Stimulated activated CD4-positive, alpha-beta T cell treated with anti-CD3 and anti-CD28 coated beads, Interleukin-12 subunit alpha, Interleukin-12 subunit beta, amount 100 ng/mL, for 48 hours (primary cell): ENCODE measurements around the gene SCRT2.

Experiments
- DNase-seq, 3 donors: peaks; one replicate each; pipeline ENCODE4 v3.0.0-alpha.2; 2020; ENCODE audit warnings: low read depth in 2 of 3, low spot score in 1 of 3

SCRT2 gene

DNA sequence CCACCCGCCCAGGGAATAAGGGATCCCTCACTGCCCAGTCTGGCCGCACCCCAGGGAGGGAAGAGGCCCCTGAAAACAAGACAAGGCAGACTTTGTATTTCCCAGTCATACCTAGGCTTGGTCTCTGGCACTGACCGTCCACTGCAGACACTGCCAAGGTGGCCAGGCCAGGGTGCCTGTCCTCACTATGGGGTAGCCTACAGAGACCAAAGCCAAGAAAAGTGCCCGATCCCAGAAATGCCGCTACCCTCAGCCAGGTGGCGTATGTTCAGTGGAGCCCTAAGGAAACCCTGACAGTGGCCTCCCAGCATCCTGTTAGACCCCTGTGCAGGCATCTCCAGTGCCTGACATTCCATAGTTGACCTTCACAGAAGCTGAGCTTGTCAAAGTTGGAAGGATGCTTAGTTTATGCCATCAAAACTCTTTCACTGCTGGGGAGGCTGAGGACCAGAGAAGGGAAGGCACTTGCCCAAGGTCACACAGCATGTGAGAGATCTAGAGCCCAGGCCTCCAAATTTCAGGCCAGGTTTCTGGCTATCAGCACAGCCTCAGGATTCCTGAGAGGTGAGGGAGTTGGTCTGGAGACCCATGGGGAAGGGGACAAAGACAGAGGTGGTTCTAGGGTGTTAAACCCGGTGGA, 2.5 kb downstream of the SCRT2 start:
- DNase-seq: no peak

DNA sequence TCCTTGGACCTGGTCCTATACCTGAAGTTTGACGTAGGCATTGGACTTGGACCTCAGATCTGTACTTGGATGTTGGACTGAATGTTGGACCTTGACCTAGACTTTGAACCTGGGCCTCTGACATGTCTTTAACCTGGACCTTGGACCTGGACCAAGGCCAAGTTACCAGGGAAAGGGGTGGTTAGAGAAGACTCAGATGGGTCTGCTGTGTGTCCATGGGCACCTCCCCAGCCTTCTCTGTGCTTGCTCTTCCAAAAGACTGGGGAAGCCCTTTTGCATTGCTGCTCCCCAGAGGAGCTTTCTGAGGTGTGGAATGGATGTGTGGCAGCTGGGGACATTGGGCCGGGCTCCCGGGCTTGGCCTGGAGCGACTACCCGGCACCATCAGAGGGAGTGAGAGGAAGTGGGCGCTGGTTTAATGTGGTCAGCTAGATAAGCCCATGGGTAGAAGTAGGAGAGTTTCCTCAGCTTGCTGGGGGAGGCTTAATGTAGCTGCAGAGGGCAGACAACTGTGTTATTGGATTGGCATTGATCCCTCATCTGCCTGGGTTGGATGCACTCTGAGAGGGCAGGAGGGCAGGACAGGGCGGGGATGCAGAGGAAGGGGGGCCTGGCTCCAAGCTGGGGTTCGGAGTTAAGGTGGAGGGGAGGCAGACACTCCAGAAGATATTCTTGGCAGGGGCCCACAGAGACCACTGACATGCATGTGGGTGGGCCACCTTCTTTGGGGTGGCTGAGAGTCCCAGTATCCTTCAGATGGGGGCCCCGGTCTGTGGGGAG, 4.2 kb downstream of the SCRT2 start:
- no peak for DNase-seq

DNA sequence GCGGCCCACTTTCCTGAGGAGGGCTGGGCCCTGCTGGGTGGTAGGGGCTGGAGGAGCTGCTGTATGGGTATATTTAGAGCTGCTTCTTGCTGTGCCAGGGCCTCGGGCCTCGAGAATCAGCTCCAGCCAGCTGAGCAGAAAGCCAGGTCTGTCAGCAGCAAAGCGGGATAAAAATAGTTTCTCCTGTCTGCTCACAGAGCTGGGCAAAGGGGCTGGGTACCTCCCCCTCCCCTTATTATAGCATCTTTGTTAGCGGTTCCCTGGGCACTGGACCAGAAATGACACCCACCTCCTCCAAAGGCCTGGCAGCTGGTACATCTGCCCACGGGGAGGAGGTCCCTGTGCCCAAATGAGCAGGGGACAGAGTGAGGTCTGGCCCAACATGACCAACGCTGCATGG, 6.0 kb downstream of the SCRT2 start:
- DNase-seq: no peak

GRCh38 chr20:668638-669037, 7.0 kb downstream of the SCRT2 start:
- no peak for DNase-seq

GRCh38 chr20:668050-668449, 7.6 kb downstream of the SCRT2 start:
- DNase-seq: no peak

DNA sequence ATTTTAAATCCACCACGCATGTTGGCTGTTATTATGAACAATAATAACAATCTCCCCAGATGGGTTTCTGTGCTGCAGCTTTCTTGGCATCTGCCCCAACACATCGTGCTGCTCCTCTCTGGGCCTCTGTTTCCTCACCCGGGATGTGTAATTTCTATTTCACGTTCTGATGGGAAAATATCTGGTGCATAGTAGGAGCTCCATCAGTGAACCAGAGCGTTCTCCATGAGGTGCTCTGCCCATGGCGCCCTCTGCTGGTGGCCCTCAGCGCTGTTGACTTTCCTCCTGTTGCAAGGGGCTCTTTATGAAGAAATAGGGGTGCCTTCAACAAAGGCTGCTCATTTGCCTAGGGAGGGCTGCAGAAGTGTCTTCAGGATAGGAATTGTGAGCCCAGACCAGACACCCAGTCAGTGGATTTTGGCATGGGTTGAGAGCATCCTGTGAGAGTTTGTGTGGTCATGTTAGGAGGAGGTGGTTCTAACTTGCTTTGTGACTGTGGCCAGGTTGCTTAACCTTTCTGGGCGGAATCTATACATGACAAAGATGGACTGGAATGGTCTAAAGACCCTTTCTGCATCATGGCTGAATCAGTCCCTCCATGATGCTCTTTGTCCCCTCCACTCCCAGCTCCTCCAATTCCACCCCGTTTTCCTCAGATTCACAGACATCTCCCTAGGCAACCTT, 8.1 kb downstream of the SCRT2 start:
- peak; percentile 34 to 59 (median 41) for DNase-seq

GRCh38 chr20:666877-667276, 8.7 kb downstream of the SCRT2 start:
- no peak for DNase-seq

DNA sequence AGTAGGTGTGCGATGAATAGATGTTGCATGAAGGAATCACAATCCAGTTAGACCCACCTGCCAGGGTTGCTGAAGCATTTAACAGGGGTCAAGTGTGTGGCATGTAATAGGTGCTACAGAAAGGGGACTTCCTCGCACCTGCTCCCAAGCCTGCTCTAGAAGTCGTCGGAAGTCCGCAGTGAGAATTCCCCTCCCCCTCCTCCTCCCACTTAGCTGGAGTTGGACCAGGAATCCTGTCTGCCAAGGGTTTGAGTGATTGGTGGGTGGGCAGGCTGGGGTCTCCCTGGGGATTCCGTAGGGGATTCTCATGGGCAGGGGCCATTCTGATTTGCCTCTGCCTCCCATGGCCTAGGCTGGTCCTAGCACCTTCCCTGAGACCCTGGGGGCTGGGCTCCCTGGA, 10.3 kb downstream of the SCRT2 start:
- no peak for DNase-seq

- no peak for DNase-seq
These were observed 11.0 kb downstream of the SCRT2 start for GRCh38 chr20:664576-664975.

DNA sequence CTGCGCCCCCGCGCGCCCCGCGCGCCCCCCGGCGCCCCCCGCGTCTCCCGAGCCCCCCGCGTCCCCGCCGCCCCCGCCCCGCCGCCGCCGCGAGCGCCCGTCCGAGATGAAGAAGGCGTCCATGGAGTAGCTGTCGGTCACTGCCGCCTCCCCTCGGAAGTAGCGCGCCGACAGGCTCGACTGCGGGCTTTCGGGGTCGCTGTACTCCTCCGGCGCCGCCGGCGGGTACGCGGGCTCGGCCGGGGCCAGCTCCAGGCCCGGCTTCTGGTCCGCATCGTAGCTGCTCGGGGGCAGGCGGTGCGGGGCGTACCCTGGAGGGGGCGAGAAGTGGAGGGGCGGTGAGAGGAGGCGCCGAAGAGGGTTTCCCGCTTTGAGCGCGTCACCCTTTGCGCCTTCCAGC, 11.5 kb downstream of the SCRT2 start:
- no peak for DNase-seq

DNA sequence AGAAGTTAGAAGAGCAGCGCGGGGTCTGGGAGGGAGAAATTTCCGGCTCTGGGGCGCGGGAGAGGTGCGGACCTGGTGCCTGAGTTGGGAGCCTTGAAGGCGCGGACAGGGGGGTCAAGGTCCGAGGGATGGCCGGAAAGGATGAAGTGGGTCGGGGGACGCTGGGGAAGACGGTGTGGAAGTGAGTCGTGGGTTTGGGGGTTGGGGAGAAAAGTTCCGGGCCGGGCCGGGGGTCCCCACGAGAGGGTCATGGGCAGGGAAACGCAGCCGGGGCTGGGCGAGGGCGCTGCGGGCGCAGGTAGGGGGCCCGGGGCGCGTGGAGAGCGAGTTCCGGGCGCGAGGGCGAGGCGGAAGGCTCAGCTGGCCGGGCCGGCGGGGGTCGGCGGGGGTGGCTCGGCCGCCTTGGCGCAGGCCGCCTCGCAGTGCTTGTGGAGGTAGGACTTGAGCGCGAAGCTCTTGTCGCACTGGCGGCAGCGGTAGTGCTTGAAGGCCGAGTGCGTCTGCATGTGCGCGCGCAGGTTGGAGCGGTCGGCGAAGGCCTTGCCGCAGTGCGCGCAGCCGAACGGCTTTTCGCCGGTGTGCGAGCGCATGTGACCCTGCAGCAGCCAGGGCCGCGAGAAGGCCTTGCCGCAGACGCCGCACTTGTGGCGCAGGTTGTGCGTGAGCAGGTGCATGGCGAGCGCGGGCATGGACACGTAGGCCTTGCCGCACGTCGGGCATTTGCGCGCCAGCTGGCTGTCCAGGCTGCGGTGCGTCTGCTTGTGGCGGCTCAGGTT, 12.1 kb downstream of the SCRT2 start:
- DNase-seq: no peak

GRCh38 chr20:662277-663192, 13.1 kb downstream of the SCRT2 start:
- DNase-seq: no peak

GRCh38 chr20:661474-662270, 13.9 kb downstream of the SCRT2 start:
- no peak for DNase-seq

DNA sequence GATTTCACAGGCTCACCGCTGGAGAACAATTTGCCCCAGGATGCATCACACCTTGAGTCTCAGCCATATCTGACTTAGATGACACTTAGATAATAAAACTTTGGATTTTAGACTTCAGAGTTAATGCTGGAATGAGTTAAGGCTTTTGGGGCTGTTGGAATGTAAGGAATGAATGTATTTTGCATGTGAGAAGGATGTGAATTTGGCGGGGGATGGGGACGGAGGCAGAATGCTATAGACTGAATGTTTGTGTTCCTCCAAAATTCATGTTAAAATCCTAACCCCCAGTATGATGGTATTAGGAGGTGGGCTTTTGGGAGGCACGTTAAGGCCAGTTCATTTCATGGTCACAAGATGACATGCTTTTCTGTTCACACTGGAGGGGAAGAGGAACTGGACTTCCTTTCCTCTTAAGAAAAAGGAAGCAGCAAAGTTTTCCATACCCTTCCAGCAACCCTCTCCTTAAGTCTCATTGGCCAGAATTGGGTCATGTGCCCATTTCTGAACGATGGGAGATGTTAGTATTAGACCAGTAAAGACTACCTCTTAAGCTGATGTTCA, 16.8 kb downstream of the SCRT2 start:
- DNase-seq: no peak

DNA sequence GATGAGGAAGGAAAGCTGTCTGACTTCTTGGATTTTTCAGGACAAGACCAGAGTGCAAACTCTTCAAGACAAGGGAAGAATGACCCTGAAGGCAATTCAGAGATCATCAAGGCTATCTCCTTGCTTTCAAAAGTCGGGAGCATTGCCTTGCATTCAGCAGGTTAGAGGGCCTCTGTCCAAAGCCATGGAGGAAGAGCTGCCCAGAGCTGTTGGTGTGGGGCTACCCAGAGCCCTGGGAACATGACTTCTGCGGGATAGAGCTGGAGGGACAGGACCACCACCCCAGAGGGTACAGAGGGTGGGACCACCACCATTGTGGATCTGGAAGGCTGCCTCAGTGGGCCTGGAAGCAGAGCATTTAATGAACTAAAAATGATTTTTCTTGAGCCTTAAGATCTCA, 17.4 kb downstream of the SCRT2 start:
- no peak for DNase-seq

DNA sequence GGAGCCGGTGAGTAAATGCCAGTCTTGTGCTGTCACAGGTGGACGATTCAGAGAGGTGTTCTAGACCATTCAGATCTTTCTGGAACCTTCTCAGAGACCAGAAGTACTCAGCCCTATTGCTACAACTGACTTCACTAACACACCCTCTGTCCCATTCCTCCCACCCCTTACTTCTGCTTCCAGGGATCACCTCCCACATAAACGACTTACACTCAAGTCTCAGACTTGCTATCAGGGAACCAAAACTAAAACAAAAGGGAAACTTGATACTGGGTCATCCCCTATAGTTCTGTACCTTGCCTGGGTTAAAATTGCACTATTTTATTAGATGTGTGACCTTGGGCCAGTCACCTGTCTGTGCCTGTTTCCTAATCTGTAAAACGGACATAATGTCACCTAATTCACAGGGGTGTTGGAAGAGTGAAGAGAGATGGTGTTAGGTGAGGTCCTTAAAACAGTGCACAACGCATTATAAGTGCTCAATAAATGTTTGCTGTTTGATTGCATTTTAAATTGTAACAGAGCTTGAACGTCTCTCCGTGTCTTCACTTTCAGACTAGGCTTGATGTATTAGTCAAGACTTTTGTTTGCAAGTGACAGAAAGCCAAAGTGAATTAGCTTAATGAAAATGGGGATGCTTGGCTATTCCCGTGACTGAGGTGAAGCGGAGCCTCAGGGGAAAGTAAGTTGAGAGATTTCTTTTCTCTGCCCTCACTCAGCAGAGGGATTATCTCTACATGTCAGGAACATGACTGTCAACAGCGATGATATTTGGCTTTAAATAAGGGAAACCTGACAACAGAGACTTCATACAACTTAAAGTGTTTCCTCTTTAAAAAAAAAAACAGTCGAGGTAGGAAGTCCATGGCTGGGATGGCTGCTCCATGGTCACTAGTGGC, 19.6 kb downstream of the SCRT2 start:
- no peak for DNase-seq

DNA sequence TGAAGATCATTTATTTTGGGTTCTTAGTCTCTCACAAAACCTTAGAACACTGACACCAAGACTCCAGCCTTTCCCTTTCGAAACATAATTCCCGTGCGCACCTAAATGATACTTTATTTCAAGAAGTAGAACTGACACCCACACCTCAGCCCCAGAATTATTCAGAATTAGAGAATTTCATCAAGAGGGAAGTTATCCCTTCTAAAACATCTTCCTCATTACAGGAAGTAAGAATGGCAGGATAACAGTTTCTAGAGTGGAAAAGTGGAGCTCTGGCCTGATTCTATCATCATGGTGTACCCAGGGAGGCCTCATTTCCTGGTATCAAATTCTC, 21.2 kb downstream of the SCRT2 start:
- DNase-seq: no peak

DNA sequence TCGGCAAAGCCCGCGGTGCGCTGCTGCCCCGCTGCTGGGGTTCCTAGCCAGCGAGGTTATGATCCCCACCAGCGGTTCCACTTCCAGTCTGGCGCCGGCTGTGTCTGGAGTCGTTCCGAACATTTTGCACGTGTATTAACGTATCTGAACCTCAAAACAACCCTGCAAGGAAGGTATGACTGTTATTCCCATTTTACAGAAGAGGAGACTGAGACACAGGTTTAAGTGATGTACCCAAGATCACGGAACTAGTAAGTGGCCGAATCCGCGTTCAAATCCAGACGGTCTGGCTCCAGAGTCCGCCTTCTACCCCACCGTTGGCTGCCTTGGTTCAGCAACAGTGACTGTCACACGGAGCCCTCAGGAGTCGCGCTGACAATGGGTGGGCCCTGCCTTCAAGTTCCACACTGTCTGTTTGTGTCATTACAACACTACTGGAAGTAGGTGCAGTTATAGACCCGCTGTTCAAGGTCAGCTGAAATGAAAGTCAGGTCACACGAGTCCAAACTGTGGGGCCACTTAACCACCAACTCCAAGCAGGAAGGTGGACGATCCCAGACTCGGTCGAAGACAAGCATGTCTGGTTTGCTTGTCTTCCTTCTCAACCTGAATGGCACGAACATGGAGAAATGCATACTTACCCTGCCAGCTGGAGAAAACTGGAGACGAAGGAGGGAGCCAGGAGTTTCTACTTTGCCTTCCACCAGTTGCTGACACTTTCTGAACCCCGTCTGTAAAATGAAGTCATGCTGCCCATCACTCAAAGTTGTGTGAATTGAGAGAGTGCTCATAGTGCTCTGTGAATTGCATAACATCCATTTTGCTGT, 21.8 kb downstream of the SCRT2 start:
- DNase-seq: no peak
